HG02970 (cell line): ENCODE results near the gene CDC34.

Experiments used
- ATAC-seq: cut with Tn5 transposase; IDR thresholded peaks from one replicate; pipeline ENCODE4 v1.9.1; 2021; ENCODE audit warnings: mild to moderate bottlenecking, moderate library complexity, moderate number of reproducible peaks; ENCODE audit not compliant: unreplicated experiment, low FRiP score

CDC34 gene

DNA sequence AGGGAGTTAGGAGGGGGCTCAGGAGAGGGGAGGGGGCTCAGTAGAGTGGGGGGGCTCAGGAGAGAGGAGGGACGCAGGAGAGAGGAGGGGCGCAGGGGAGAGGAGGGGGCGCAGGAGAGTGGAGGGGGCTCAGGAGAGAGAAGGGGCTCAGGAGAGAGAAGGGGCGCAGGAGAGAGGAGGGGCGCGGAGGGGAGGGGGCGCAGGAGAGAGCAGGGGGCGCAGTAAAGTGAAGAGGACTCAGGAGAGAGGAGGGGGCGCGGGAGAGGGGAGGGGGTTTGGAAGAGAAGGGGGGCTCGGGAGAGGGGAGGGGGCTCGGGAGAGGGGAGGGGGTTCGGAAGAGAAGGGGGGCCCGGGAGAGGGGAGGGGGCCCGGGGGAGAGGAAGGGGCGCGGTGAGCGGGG, 34.6 kb upstream of the CDC34 start:
- ATAC-seq: no peak

- no peak for ATAC-seq
These were observed 34.1 kb upstream of the CDC34 start for GRCh38 chr19:497491-497868.

DNA sequence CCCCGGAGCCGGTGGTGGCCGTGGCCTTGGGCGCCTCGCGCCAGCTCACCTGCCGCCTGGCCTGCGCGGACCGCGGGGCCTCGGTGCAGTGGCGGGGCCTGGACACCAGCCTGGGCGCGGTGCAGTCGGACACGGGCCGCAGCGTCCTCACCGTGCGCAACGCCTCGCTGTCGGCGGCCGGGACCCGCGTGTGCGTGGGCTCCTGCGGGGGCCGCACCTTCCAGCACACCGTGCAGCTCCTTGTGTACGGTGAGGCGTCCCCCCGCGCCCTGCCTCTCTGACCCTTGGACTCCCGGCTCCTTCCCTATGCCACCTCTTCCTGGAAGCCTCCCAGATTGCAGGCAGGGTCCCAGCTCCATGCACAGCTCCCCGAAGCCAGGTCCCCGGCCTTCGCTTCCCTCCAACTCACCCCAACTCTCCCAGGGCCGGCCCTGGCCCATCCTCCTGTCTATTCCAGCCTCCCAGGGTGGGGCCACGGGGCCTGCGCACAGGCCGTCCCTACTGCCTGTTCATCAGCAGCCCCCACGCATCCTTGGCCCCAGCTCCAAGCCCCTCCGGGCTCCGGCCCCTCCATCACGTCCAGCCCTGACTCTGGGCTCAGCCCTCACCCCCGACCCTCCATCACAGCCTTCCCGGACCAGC, 33.6 kb upstream of the CDC34 start:
- ATAC-seq: no peak

DNA sequence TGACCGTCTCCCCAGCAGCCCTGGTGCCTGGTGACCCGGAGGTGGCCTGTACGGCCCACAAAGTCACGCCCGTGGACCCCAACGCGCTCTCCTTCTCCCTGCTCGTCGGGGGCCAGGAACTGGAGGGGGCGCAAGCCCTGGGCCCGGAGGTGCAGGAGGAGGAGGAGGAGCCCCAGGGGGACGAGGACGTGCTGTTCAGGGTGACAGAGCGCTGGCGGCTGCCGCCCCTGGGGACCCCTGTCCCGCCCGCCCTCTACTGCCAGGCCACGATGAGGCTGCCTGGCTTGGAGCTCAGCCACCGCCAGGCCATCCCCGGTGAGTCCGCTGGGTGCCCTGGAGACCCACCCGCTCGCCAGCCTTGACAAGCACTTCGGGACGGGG, 33.1 kb upstream of the CDC34 start:
- ATAC-seq: no peak

DNA sequence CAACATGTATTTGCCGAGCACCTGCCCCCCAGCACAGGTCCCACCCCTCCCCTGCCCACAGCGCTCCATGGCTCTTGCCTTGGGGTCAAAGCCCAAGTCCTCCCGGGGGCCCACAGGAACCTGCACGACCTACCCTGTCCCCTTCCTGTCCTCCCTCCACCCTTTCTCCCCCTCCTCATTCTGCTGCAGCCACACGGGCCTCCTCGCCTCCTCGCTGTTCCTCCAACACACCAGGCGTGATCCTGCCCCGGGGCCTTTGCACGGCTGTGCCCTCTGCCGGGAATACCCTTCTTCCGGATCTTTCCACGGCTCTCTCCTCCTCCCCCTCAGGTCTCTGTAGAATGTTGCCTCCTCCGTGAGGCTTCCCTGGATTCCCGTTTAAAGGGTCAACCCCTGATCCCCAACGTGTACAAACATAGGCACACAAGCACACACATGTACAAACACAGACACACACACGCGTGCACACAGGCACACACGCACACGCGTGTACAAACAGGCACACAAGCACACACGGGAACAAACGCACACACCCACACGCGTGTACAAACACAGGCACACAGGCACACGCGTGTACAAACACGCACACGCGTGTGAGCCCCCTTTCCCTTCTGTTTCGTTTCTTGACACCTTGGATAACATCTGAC, 32.5 kb upstream of the CDC34 start:
- no peak for ATAC-seq

DNA sequence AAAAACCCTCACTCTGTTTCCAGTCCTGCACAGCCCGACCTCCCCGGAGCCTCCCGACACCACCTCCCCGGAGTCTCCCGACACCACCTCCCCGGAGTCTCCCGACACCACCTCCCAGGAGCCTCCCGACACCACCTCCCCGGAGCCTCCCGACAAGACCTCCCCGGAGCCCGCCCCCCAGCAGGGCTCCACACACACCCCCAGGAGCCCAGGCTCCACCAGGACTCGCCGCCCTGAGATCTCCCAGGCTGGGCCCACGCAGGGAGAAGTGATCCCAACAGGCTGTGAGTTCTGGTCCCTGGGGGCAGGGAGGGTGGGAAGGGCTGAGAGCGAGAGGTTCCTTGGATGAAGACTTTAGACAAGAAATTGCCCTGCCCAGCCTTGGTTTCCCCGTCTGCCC, 29.9 kb upstream of the CDC34 start:
- no peak for ATAC-seq

DNA sequence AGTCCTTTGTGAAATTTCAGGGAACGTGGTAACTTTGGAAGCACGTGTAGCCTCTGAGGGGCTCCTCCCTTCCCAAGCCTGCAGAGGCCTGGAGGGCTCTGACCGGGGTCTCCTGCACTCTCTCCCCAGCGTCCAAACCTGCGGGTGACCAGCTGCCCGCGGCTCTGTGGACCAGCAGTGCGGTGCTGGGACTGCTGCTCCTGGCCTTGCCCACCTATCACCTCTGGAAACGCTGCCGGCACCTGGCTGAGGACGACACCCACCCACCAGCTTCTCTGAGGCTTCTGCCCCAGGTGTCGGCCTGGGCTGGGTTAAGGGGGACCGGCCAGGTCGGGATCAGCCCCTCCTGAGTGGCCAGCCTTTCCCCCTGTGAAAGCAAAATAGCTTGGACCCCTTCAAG, 26.9 kb upstream of the CDC34 start:
- ATAC-seq: no peak

GRCh38 chr19:506404-507285, 24.9 kb upstream of the CDC34 start:
- ATAC-seq: peak; percentile 70

GRCh38 chr19:507286-508203, 24.0 kb upstream of the CDC34 start, which contains the start of gene TPGS1:
TSS of gene TPGS1 (plus strand) at chr19:507497. CDS start at chr19:507507, 10 bp downstream.
- ATAC-seq: peak; percentile 63

DNA sequence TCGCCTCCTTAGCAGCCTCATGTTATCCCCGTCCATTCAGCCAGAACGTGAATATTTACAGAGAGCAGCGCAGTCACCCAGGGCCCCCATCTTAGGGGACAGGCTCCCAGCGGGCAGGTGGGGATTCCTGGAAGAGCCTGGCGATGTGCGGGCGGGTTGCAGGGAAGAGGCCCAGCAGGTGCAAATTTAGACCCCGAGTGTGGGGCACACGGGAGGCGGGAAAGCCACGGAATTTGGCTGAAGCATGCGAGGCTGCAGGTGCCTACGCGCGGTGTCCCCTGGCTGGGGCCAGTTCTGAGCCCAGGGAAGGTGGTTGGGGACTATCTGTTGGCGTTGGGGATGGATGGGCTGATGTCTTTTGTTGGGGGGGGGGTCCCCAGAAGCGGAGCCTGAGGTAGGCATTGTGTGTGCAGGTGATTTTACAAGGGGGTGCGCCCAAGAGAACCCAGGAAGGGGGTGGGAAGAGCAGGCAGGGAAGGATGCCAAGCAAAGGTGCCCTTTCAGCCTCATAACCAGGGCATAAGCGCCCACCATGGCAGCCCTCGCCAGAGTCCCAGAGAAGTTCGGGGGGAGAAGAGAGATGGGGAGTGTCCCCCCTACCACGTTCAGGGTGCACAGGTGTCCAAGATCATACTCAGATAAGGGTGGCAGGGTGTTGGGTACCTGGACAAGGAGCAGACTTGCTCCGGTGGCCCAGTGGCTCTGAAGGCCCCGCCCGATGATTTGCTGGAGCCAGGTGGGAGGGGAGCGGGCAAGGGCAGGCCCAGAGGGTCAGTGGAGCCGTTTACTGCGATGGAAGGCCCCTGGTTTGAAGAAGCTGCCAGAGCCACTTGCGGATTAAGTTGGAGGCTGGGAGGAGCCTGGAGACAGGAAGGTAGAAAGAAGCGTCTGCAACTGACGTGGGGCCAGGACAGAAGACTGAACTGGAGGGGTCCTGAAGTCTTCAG, 23.1 kb upstream of the CDC34 start:
- no peak for ATAC-seq

- no peak for ATAC-seq
These were observed 20.9 kb upstream of the CDC34 start for GRCh38 chr19:510606-511100.

- ATAC-seq: no peak
These were observed 20.3 kb upstream of the CDC34 start for GRCh38 chr19:511101-511851.

DNA sequence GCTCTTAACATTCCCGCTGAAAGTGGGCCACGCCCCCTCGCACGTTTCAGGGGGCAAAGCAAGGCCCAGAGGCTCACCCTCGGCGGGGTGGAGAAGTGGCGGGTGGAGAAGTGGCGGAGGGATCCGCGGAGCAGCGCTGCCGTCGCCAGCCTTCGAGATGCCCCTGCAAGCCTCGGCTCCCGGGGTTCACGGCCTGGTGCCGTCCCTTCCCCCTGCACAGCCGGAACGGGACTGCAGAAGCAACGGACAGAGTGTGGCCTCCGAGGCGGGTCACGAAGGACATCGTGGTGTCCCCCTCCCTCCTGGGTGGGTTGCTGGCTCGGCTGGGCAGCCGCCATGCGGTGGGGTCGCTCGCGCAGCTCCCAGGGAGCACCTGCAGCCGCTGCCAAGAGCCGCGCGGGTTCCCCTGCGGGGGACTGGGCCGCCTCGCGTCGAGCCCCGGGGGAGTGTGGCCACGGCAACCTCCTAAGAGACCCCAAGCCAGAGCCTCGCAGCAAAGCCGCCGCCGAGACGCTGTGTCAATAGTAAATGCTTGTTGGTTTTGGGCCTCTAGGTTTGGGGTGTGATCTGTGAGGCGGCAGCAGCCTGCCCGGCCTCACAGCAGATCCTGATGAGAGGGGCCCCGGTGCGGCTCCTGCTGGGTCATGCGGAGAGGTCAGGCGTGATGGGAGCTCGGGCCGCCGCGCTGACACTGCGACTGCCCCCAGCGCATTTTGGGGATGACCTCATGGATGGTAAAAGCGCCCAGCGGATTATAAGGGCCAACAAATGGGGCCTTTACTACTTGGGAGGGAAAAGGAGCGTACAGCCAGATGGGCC, 18.8 kb upstream of the CDC34 start:
- ATAC-seq: no peak

- ATAC-seq: no peak
These were observed 18.0 kb upstream of the CDC34 start for GRCh38 chr19:513368-514165.

DNA sequence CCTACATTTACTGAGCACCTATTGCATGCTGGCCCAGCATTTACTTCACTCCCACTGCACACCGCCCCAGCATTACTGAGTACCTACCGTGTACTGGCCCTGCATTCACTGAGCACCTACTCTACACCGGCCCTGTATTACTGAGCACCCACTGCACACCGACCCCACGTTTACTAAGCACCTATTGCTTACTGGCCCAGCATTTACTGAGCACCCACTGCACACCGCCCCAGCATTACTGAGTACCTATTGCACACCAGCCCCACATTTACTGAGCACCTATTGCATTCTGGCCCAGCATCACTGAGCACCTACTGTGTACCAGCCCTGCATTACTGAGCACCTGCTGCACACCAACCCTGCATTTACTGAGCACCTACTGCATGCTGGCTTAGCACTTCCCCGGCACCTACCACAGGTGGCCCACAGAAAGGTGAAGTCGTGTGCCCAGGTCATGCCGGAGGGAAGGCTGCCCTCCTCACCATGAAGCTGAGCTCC, 17.3 kb upstream of the CDC34 start:
- no peak for ATAC-seq

DNA sequence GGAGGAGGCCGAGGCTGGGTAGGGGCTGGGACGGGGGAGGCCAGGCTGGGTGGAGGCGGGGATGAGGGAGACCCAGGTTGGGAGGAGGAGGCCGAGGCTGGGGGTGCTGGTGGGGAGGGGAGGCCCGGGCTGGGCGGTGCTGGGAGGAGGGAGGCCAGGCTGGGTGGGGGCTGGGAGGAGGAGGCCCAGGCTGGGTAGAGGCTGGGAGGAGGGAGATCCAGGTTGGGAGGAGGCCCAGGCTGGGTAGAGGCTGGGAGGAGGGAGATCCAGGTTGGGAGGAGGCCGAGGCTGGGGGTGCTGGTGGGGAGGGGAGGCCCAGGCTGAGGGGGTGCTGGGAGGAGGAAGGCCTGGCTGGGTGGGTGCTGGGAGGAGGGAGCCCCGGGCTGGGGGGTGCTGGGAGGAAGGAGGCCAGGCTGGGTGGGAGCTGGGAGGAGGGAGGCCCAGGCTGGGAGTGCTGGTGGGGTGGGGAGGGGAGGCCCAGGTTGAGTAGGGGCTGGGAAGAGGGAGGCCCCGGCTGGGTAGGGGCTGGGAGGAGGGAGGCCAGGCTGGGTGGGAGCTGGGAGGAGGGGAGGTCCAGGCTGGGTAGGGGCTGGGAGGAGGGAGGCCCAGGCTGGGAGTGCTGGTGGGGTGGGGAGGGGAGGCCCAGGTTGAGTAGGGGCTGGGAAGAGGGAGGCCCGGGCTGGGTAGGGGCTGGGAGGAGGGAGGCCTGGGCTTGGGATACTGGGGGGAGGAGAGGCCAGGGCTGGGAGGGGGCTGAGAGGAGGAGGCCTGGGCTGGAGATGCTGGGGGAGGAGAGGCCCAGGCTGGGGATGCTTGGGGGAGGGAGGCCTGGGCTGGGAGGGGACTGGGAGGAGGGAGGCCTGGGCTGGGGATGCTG, 13.6 kb upstream of the CDC34 start:
- no peak for ATAC-seq
